ENCODE measurements around the gene DNAH17. TPM values are rescaled to one million over a fixed set of nuclear protein-coding genes. Genes with fewer than 3 reads are reported as not detected.

DNAH17 gene
- total and polyA plus RNA-seq, 2 donors (not counting 3 experiments of a cell fraction or from before 2014, with no cell fraction given): not detected

DNA sequence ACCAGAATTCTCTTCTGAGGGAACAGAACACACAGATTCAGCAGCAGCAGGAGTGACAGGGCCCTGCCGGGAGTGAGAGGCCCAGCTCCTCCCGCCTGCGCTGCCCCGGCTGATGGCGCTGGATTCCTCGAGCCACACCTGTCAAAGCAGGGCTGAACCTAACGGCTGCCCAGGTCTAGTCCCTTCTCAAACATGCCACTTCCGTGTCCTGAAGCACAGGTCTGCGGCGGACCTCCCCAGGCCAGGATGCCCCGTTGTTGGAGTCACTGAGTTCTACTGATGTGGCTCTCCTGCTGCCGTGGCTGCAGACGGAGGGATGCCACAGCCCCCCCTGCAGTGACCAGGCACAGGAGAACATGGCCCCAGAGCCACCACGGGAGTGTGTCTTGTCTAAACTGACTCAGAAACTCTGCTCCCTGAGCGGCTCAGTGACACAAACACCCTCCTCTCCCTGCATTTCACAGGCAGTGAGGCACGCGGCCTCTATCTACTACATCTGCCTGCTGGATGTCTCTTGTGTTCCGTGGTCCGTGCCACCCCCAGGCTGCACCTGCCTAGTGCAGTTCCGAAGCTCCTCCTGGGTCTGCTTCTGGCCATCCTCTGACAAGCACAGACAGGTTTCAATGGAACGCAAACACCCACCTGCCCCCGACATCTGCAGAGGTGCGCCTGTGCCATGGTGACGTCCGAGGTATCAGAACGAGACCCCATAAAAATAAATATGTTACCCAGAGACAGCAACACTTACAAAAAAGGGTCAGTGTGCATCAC, 44.7 kb upstream of the DNAH17 start:
- no peaks in the 10 kb centered on the region for H3K36me3 ChIP-seq (ENCODE audit: control insufficient read depth in 2 of 2, extremely low read depth in 1 of 2, insufficient read depth in 2 of 2, low read length in 2 of 2)
- no peaks in the 10 kb centered on the region for H3K9me1 ChIP-seq (replicated peaks; ENCODE audit: control insufficient read depth, extremely low read depth, insufficient read depth, low read length)
- TF ChIP-seq, protein P1, sequence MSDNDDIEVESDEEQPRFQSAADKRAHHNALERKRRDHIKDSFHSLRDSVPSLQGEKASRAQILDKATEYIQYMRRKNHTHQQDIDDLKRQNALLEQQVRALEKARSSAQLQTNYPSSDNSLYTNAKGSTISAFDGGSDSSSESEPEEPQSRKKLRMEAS (IDR thresholded peaks at IDR 0.05; ENCODE audit: insufficient read depth, insufficient read length): no peak
- TF ChIP-seq FOS (IDR thresholded peaks at IDR 0.05; ENCODE audit: borderline replicate concordance, insufficient read depth, low read length) (no peak), MYC (IDR thresholded peaks at IDR 0.05; ENCODE audit: low read depth, low read length) (no peak), GATA2 (IDR thresholded peaks at IDR 0.05; ENCODE audit: insufficient read depth, insufficient read length, low read depth, low read length) (no peak), EZH2 (IDR thresholded peaks at IDR 0.05; ENCODE audit: borderline replicate concordance, low read depth, low read length, severe bottlenecking) (no peak), POLR2AphosphoS5 (IDR thresholded peaks at IDR 0.05; ENCODE audit: insufficient read depth, low read depth, low read length) (no peak)
- TF ChIP-seq, protein P2, sequence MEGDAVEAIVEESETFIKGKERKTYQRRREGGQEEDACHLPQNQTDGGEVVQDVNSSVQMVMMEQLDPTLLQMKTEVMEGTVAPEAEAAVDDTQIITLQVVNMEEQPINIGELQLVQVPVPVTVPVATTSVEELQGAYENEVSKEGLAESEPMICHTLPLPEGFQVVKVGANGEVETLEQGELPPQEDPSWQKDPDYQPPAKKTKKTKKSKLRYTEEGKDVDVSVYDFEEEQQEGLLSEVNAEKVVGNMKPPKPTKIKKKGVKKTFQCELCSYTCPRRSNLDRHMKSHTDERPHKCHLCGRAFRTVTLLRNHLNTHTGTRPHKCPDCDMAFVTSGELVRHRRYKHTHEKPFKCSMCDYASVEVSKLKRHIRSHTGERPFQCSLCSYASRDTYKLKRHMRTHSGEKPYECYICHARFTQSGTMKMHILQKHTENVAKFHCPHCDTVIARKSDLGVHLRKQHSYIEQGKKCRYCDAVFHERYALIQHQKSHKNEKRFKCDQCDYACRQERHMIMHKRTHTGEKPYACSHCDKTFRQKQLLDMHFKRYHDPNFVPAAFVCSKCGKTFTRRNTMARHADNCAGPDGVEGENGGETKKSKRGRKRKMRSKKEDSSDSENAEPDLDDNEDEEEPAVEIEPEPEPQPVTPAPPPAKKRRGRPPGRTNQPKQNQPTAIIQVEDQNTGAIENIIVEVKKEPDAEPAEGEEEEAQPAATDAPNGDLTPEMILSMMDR (IDR thresholded peaks at IDR 0.05; ENCODE audit: extremely low read depth in 1 of 2, insufficient read depth in 1 of 2, low read depth in 1 of 2, low read length in 2 of 2): no peak
- H3K27ac ChIP-seq (ENCODE audit: insufficient read depth, low read depth, low read length): no peak overlapping the region
- intact Hi-C loops (cut with micrococcal nuclease): no loop called here
- BruUV-seq (replicated peaks): no TSS peak
- peaks cover 0 to 6% of the 10 kb centered on the region in 2 experiments for H3K27me3 ChIP-seq (ENCODE audit: control insufficient read depth in 2 of 2, insufficient read depth in 2 of 2, low read length in 2 of 2)
- H3K9me3 ChIP-seq (replicated peaks; ENCODE audit: control insufficient read depth, insufficient read depth, low read length): no peaks in the 10 kb centered on the region
- H4K20me1 ChIP-seq (replicated peaks; ENCODE audit: control insufficient read depth, extremely low read depth, insufficient read depth, low read length): no peaks in the 10 kb centered on the region
- H3K79me2 ChIP-seq (ENCODE audit: control insufficient read depth, insufficient read depth, low read length): no peaks in the 10 kb centered on the region
- no peak overlapping the region for H3K4me2 ChIP-seq (ENCODE audit: insufficient read depth, low read length)
- CTCF ChIA-PET: no interaction called here
- FAIRE-seq (no peak), DNase-seq (ENCODE audit: low read depth, low spot score) (no peak)
- dilution Hi-C loops (cut with MboI; ENCODE audit: extremely low pct_ligation_motif_present, low sequenced_read_pairs): no loop called here
- H3K4me1 ChIP-seq (ENCODE audit: control insufficient read depth, extremely low read depth, insufficient read depth, low read length): no peaks in the 10 kb centered on the region
- no peak overlapping the region for H3K4me3 ChIP-seq (replicated peaks in 1 of 3; ENCODE audit: insufficient read depth in 1 of 3, low read depth in 1 of 3, low read length in 3 of 3)
- H2AFZ ChIP-seq (ENCODE audit: low read depth, low read length): no peak overlapping the region
- H3K9ac ChIP-seq (replicated peaks; ENCODE audit: extremely low read depth, insufficient read depth, low read length): no peak overlapping the region
- POLR2A ChIA-PET: no interaction called here

Measured in endothelial cell of umbilical vein (primary cell).